Measurements from ENCODE around the gene GP9.

Gene GP9

GRCh38 chr3:129060276-129061022, at the start of gene GP9:
TSS of gene GP9 (plus strand) at chr3:129060779. CDS start at chr3:129061740, 961 bp downstream.
- no peak for DNase-seq

- no peak for DNase-seq
Measured at GRCh38 chr3:129013491-129013891, 47.1 kb upstream of the GP9 start.

GRCh38 chr3:129014148-129014547, 46.4 kb upstream of the GP9 start:
- no peak for DNase-seq

- DNase-seq, result no peak
Measured at GRCh38 chr3:129014793-129015345, 45.7 kb upstream of the GP9 start.

GRCh38 chr3:129015388-129016105, 45.0 kb upstream of the GP9 start:
- DNase-seq, result peak; percentile 65

- peak; percentile 56 for DNase-seq
Measured at GRCh38 chr3:129016356-129016719, 44.2 kb upstream of the GP9 start.

GRCh38 chr3:129016720-129017483, 43.7 kb upstream of the GP9 start:
- DNase-seq, result peak; percentile 23

GRCh38 chr3:129017484-129017899, 43.1 kb upstream of the GP9 start:
- DNase-seq, result no peak

- no peak for DNase-seq
Measured at GRCh38 chr3:129018271-129018670, 42.3 kb upstream of the GP9 start.

- DNase-seq, result no peak
Measured at GRCh38 chr3:129018751-129019150, 41.8 kb upstream of the GP9 start.

- no peak for DNase-seq
Measured at GRCh38 chr3:129019266-129019665, 41.3 kb upstream of the GP9 start.

GRCh38 chr3:129020691-129021090, 39.9 kb upstream of the GP9 start:
- no peak for DNase-seq

GRCh38 chr3:129021140-129021551, 39.4 kb upstream of the GP9 start:
- DNase-seq, result no peak

GRCh38 chr3:129022114-129023007, 38.2 kb upstream of the GP9 start:
- DNase-seq, result peak; percentile 73

GRCh38 chr3:129023008-129023358, 37.6 kb upstream of the GP9 start:
- DNase-seq, result no peak

- no peak for DNase-seq
Measured at GRCh38 chr3:129023909-129024308, 36.7 kb upstream of the GP9 start.

- no peak for DNase-seq
Measured at GRCh38 chr3:129025108-129025507, 35.5 kb upstream of the GP9 start.

- peak; percentile 53 for DNase-seq
Measured at GRCh38 chr3:129025691-129026435, 34.7 kb upstream of the GP9 start.

GRCh38 chr3:129026728-129027543, 33.6 kb upstream of the GP9 start:
- DNase-seq, result peak; percentile 93

GRCh38 chr3:129027544-129027880, 33.1 kb upstream of the GP9 start:
- DNase-seq, result no peak

GRCh38 chr3:129028866-129029265, 31.7 kb upstream of the GP9 start:
- DNase-seq, result no peak

Measured in femur (tissue), 1 donor.